Measurements from ENCODE around the gene NKD2.

GRCh38 chr5:1074226-1074625, 65.6 kb downstream of the NKD2 start:
- TF ChIP-seq CTCF (IDR thresholded peaks at IDR 0.05; ENCODE audit: low read length) (no peak), EZH2 (optimal IDR thresholded peaks at IDR 0.05; ENCODE audit: low read depth, low read length) (no peak)

Data from MM.1S (cell line).